Measurements from ENCODE around the gene RHBDL1. TPM values are rescaled to one million over a fixed set of nuclear protein-coding genes. Genes with fewer than 3 reads are reported as not detected.

RHBDL1 gene
- total and polyA plus RNA-seq, 9 of the 15 experiments (the other 6 are each of a cell fraction or from before 2014, with no cell fraction given): 0.03 to 5.6 (median 1.3) TPM; not detected in 1

DNA sequence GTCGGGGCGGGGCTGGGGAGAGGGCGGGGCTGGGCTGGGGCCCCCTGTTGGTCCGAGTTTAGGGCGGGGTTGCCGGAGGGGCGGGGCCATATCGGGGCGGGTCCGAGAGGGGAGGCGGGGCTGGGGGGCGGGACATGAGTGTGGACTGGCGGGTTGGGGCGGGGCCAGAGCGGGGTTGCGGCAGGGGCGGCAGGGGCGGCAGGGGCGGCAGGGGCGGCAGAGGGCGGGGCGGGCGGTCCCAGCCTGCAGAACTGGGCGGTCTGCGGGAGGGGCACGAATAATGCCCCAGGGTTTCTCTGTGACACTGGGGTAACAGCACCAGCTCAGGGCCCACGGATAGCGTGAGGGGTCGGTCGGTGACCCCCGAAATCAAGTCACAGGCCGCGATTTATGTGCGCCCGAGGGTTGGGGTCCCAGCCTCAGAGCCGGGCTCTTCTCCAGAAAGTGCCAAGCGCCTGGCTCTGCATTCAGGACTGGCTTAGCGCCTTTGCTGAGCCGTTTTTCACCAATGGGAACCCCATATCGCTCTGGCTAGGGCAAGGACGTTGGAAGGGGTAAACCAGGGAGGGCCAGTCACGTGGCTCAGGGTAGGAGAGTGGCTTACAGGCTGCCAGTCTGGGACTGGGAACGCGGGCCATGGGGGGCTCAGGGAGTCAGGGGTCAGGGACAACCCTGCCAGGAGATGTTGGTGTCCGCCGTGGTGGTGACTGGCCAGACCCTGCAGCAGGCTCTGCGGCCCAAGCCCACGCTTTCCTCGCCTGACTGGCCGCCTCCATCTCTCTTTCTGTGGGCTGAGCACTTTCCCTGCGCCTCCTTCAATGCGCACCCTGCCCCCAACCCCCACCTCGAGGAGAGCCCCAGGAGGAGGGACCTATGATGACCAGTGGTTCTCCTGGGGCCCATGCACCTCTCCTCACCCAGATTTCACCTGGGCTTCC, 38.1 kb upstream of the RHBDL1 start (continued):
- TF ChIP-seq, protein P1, sequence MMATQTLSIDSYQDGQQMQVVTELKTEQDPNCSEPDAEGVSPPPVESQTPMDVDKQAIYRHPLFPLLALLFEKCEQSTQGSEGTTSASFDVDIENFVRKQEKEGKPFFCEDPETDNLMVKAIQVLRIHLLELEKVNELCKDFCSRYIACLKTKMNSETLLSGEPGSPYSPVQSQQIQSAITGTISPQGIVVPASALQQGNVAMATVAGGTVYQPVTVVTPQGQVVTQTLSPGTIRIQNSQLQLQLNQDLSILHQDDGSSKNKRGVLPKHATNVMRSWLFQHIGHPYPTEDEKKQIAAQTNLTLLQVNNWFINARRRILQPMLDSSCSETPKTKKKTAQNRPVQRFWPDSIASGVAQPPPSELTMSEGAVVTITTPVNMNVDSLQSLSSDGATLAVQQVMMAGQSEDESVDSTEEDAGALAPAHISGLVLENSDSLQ (IDR thresholded peaks at IDR 0.05): no peak
- 0 out of 2 replicates have a peak, but pooled peaks have one; percentile 1 for TF ChIP-seq CBX1 (IDR thresholded peaks at IDR 0.05; ENCODE audit: low read depth)
- TF ChIP-seq, protein P2, sequence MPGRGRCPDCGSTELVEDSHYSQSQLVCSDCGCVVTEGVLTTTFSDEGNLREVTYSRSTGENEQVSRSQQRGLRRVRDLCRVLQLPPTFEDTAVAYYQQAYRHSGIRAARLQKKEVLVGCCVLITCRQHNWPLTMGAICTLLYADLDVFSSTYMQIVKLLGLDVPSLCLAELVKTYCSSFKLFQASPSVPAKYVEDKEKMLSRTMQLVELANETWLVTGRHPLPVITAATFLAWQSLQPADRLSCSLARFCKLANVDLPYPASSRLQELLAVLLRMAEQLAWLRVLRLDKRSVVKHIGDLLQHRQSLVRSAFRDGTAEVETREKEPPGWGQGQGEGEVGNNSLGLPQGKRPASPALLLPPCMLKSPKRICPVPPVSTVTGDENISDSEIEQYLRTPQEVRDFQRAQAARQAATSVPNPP (IDR thresholded peaks at IDR 0.05; ENCODE audit: borderline replicate concordance, insufficient read depth, insufficient read length): no peak
- TF ChIP-seq NR2F6 (CRISPR knock-in tag; IDR thresholded peaks at IDR 0.05): no peak
- TF ChIP-seq PHB (CRISPR knock-in tag; IDR thresholded peaks at IDR 0.05): no peak
- TF ChIP-seq SP1 (CRISPR knock-in tag; IDR thresholded peaks at IDR 0.05): no peak
- TF ChIP-seq CHD2 (IDR thresholded peaks at IDR 0.05; ENCODE audit: low read depth, low read length): no peak
- TF ChIP-seq, protein P3, sequence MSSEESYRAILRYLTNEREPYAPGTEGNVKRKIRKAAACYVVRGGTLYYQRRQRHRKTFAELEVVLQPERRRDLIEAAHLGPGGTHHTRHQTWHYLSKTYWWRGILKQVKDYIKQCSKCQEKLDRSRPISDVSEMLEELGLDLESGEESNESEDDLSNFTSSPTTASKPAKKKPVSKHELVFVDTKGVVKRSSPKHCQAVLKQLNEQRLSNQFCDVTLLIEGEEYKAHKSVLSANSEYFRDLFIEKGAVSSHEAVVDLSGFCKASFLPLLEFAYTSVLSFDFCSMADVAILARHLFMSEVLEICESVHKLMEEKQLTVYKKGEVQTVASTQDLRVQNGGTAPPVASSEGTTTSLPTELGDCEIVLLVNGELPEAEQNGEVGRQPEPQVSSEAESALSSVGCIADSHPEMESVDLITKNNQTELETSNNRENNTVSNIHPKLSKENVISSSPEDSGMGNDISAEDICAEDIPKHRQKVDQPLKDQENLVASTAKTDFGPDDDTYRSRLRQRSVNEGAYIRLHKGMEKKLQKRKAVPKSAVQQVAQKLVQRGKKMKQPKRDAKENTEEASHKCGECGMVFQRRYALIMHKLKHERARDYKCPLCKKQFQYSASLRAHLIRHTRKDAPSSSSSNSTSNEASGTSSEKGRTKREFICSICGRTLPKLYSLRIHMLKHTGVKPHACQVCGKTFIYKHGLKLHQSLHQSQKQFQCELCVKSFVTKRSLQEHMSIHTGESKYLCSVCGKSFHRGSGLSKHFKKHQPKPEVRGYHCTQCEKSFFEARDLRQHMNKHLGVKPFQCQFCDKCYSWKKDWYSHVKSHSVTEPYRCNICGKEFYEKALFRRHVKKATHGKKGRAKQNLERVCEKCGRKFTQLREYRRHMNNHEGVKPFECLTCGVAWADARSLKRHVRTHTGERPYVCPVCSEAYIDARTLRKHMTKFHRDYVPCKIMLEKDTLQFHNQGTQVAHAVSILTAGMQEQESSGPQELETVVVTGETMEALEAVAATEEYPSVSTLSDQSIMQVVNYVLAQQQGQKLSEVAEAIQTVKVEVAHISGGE (CRISPR knock-in tag; IDR thresholded peaks at IDR 0.05): no peak
- TF ChIP-seq, protein P4, sequence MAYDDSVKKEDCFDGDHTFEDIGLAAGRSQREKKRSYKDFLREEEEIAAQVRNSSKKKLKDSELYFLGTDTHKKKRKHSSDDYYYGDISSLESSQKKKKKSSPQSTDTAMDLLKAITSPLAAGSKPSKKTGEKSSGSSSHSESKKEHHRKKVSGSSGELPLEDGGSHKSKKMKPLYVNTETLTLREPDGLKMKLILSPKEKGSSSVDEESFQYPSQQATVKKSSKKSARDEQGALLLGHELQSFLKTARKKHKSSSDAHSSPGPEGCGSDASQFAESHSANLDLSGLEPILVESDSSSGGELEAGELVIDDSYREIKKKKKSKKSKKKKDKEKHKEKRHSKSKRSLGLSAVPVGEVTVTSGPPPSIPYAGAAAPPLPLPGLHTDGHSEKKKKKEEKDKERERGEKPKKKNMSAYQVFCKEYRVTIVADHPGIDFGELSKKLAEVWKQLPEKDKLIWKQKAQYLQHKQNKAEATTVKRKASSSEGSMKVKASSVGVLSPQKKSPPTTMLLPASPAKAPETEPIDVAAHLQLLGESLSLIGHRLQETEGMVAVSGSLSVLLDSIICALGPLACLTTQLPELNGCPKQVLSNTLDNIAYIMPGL (CRISPR knock-in tag; IDR thresholded peaks at IDR 0.05): no peak
- TF ChIP-seq SRSF1 (IDR thresholded peaks at IDR 0.05; ENCODE audit: low read depth, low read length): no peak
- no peak for TF ChIP-seq KDM1A (IDR thresholded peaks at IDR 0.05)
- TF ChIP-seq, protein P5, sequence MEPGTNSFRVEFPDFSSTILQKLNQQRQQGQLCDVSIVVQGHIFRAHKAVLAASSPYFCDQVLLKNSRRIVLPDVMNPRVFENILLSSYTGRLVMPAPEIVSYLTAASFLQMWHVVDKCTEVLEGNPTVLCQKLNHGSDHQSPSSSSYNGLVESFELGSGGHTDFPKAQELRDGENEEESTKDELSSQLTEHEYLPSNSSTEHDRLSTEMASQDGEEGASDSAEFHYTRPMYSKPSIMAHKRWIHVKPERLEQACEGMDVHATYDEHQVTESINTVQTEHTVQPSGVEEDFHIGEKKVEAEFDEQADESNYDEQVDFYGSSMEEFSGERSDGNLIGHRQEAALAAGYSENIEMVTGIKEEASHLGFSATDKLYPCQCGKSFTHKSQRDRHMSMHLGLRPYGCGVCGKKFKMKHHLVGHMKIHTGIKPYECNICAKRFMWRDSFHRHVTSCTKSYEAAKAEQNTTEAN (CRISPR knock-in tag; IDR thresholded peaks at IDR 0.05): no peak
- no peak for TF ChIP-seq JUNB (CRISPR knock-in tag; conservative IDR thresholded peaks at IDR 0.05)
- no peak for TF ChIP-seq SIRT6 (IDR thresholded peaks at IDR 0.05; ENCODE audit: low read depth, low read length)
- TF ChIP-seq SMARCB1 (IDR thresholded peaks at IDR 0.05; ENCODE audit: insufficient read length, low read depth): no peak

Measured in K562 (cell line).